K562 (cell line): ENCODE data around the gene TCAF1. TPM values are rescaled to one million over a fixed set of nuclear protein-coding genes. Genes with fewer than 3 reads are reported as not detected.
"Not testable (repeated sequence)": the region's sequence is repeated elsewhere in the genome, so short reads cannot be mapped to it uniquely, and the experiment has no call there.

ENCODE experiments used
- ATAC-seq: fragments of 200-7000 bp; cut with Tn5 transposase; 3 replicates; pipeline ENCODE4 v1.9.1; 2020; ENCODE audit warnings: moderate library complexity
- BruUV-seq: library from RNA; stranded (reverse); fragments of 400-500 nt; replicated peaks from 2 replicates; lab custom pipeline; 2021; lab: Mats Ljungman, UMichigan
- CTCF ChIA-PET: fragments of 300-600 bp; formaldehyde crosslinking; extraction: SDS; loops from one replicate; lab custom pipeline; 2021; ENCODE audit warnings: low intra/inter-chr PET ratio; lab: Yijun Ruan, JAX
- POLR2A ChIA-PET: fragments of 300-600, 350-650 bp; sonication (Branson Sonifier 250); formaldehyde crosslinking; extraction: SDS; loops from one replicate; lab custom pipeline; 2021; ENCODE audit warnings: antibody characterized with exemption, inconsistent platforms; lab: Yijun Ruan, JAX
- DNase-seq, 4 experiments: peaks; one replicate each; pipeline versions ENCODE4 v3.0.0 to v3.0.0-alpha.2; 2011 to 2018; ENCODE audit warnings: low spot score in 3 of 4, mixed read lengths in 3 of 4; ENCODE audit errors: extremely low read depth in 1 of 4
- FAIRE-seq: peaks from 2 replicates; lab custom pipeline; 2011; peaks lifted over from hg19 to GRCh38; lab: Jason Lieb, UNC
- H2AFZ ChIP-seq: 2 replicates; pipeline ENCODE4 v1.6.0; 2011; ENCODE audit warnings: low read depth, low read length, control low read depth, inconsistent platforms
- H3K27ac ChIP-seq: fragments of 200-600 bp; 3 replicates; pipeline ENCODE4 v1.8.0; 2011; ENCODE audit warnings: low read depth, mild to moderate bottlenecking, control low read depth, inconsistent platforms, low read length, moderate library complexity, mixed read lengths; ENCODE audit errors: extremely low read depth
- H3K27me3 ChIP-seq, 2 experiments: fragments of 300-600 bp in 1 of 2; 2 replicates in 1 of 2; 3 replicates in 1 of 2; pipeline versions ENCODE4 v1.6.0 to v1.8.0; 2011; ENCODE audit warnings: inconsistent platforms in 2 of 2, low read length in 2 of 2, mild to moderate bottlenecking in 1 of 2, mixed read lengths in 1 of 2, moderate library complexity in 1 of 2; ENCODE audit not compliant: control insufficient read depth in 2 of 2, insufficient read depth in 2 of 2
- H3K36me3 ChIP-seq: fragments of 300-600 bp; 3 replicates; pipeline ENCODE4 v1.8.0; 2011; ENCODE audit warnings: mild to moderate bottlenecking, low read length, inconsistent platforms; ENCODE audit not compliant: control insufficient read depth, insufficient read depth
- H3K4me1 ChIP-seq, 2 experiments: fragments of 200-600 bp in 1 of 2; replicated peaks in 1 of 2; 2 replicates in 1 of 2; 3 replicates in 1 of 2; pipeline versions ENCODE4 v1.5.1 to v1.8.0; 2011; ENCODE audit warnings: inconsistent platforms in 2 of 2, low read length in 2 of 2, mild to moderate bottlenecking in 1 of 2, mixed read lengths in 1 of 2, moderate library complexity in 1 of 2; ENCODE audit not compliant: control insufficient read depth in 2 of 2, insufficient read depth in 2 of 2
- H3K4me2 ChIP-seq: 2 replicates; pipeline ENCODE4 v1.6.1; 2011; ENCODE audit warnings: low read length, control low read depth, inconsistent platforms, mixed read lengths; ENCODE audit not compliant: insufficient read depth
- H3K4me3 ChIP-seq: fragments of 200-600 bp; sonication (generic), shearing (Covaris generic); 2 replicates; pipeline ENCODE4 v1.5.1; 2016; ENCODE audit warnings: control low read depth, inconsistent platforms
- H3K79me2 ChIP-seq: fragments of 200-600 bp; 3 replicates; pipeline ENCODE4 v1.8.0; 2011; ENCODE audit warnings: low read length, inconsistent platforms; ENCODE audit not compliant: control insufficient read depth, insufficient read depth
- H3K9ac ChIP-seq, 2 experiments: 2 replicates each; pipeline versions ENCODE4 v1.6.0 to v1.6.1; 2011; ENCODE audit warnings: low read depth in 2 of 2, low read length in 2 of 2, control low read depth in 1 of 2, inconsistent platforms in 1 of 2, mild to moderate bottlenecking in 1 of 2, mixed read lengths in 1 of 2; ENCODE audit not compliant: insufficient read depth in 1 of 2
- H3K9me1 ChIP-seq: one replicate; pipeline ENCODE4 v1.6.0; 2011; ENCODE audit warnings: inconsistent platforms, mild to moderate bottlenecking, low read length, moderate library complexity; ENCODE audit not compliant: control insufficient read depth, insufficient read depth
- H3K9me3 ChIP-seq: replicated peaks from 2 replicates; pipeline ENCODE4 v1.5.1; 2011; ENCODE audit warnings: low read depth, low read length, inconsistent platforms; ENCODE audit not compliant: control insufficient read depth, insufficient read depth
- H4K20me1 ChIP-seq: replicated peaks from 2 replicates; pipeline ENCODE4 v1.6.1; 2011; ENCODE audit warnings: low read length, inconsistent platforms, mixed read lengths; ENCODE audit not compliant: control insufficient read depth, insufficient read depth
- WGBS: fragments of 100-300 bp; shearing (Covaris generic); methylation state at CpG from one replicate; pipeline ENCODE4 v1.1.6; 2016; ENCODE audit warnings: low coverage, mixed read lengths; ENCODE audit not compliant: insufficient coverage; ENCODE audit errors: missing lambda C conversion rate; 5-methylcytosine and 5-hydroxymethylcytosine counted together
- in situ Hi-C: fragments of 300-500 bp; cut with MboI; formaldehyde crosslinking; loops from 4 replicates; pipeline ENCODE4 v1.15.0; 2018; ENCODE audit warnings: inconsistent platforms, mixed read lengths
- intact Hi-C: fragments of 100-400 bp; cut with micrococcal nuclease; formaldehyde crosslinking; loops from 2 replicates; pipeline ENCODE4 v1.14.2; 2022
- polyA plus RNA-seq, 8 experiments: library from polyadenylated mRNA; depleted of rRNA in 4 of 8; stranded (reverse) in 5 of 8; unstranded in 3 of 8; fragments of >200 nt; fragmentation: Nextera tagmentation in 2 of 8; fragmentation: Illumina TruSeq in 1 of 8; extraction: Ambion mirVana in 2 of 8; extraction: Trizol in 1 of 8; gene quantifications; 2 replicates each; pipeline versions ENCODE4 v1.2.1 to v1.2.3, GENCODE V29; 2011 to 2014; ENCODE audit warnings: inconsistent platforms in 1 of 8, missing spikeins in 1 of 8
- total RNA-seq, 7 experiments: library from RNA; depleted of rRNA in 6 of 7; stranded (reverse); fragments of >200 nt in 6 of 7; fragmentation: Illumina TruSeq in 2 of 7; extraction: Trizol in 2 of 7; gene quantifications; 2 replicates each; pipeline versions ENCODE4 v1.2.1 to v1.2.3, GENCODE V29; 2011 to 2021; ENCODE audit warnings: low replicate concordance in 1 of 7

The TCAF1 gene
- total and polyA plus RNA-seq, 9 of the 15 experiments (the other 6 are each of a cell fraction or from before 2014, with no cell fraction given): 6.2 to 52.2 (median 24.4) TPM

DNA sequence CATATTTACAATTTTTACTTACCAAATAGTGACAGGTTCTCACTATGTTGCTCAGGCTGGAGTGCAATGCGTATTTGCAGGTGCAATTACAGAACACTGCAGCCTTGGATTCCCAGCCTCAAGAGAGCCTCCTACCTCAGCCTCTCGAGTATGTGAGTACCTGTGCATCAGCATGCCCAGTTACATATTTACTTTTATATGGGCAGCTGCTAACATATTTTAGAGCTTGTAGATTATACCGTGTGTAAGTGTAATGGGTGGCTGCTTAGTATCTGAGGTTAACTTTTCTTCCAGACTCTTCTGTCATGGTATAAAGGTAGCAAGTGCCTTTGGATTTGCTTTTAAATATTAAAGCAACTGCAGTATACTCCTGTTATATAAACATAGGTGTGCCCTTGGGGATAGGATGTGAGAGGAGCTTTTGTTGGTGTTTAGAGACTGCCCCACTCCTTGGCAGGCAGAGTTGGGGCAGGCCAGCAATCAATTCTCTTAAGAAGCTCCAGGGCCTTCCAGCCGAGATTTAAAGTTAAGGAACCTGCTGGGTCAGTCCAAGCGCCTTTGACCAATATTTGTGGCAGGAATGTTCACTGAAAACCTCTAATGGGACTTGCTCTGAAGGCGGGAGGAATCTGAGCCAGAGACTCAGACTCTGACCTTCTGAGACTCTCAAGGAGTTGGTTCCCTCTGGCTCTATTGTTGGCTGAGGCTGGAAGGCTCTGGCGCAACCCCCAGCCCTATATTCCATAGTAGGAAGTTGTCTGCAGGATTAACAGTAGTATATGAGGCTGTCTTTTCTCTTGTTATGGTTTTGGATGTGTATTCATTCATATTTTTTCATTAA, 77.5 kb downstream of the TCAF1 start:
- H3K36me3 ChIP-seq, DNase-seq, POLR2A ChIA-PET, BruUV-seq, H2AFZ ChIP-seq, in situ Hi-C loops, intact Hi-C loops, H3K9ac ChIP-seq, H3K79me2 ChIP-seq, H4K20me1 ChIP-seq, CTCF ChIA-PET, H3K27me3 ChIP-seq, H3K4me3 ChIP-seq, H3K27ac ChIP-seq, H3K9me1 ChIP-seq, FAIRE-seq, H3K4me1 ChIP-seq, H3K4me2 ChIP-seq, H3K9me3 ChIP-seq: not testable (repeated sequence)
- WGBS: no CpG with 5 or more reads among the region's 7 CpGs
- peak; percentile 25 for ATAC-seq

DNA sequence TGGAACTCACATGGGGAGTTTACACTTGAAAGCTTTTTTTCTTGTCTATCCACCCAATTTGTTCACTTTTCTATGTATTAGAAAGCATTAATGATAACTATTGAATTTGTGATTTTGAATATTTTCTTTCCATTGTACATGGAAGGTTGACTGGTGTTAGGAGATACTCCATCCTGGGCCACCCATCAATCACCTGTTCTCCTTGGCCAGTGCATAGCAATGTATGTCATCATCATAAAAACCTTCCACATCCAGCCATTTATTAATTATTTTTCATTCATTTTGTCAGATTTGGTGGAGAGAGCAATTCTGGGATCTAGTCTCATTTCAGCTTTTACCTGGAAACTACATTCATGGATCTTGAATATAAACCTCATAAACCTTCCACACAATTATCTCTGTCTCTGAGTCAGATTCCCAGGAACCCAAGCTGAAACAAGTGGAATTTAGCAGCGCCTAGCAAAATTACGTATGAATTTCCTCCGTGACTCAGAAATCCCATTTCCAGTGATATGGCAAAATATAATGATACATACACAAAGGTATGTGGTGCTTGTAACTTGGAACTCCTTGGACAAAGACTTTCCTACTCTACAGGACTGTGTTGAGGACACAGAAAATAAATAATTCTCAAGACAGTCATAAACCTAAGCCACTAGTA, 78.2 kb downstream of the TCAF1 start:
- H3K27ac ChIP-seq, ATAC-seq, H3K79me2 ChIP-seq, H3K4me3 ChIP-seq, H3K4me1 ChIP-seq, H3K4me2 ChIP-seq, H3K9me1 ChIP-seq, in situ Hi-C loops, H4K20me1 ChIP-seq, H3K27me3 ChIP-seq, POLR2A ChIA-PET, DNase-seq, H3K36me3 ChIP-seq, CTCF ChIA-PET, intact Hi-C loops, H3K9me3 ChIP-seq, BruUV-seq, H3K9ac ChIP-seq, FAIRE-seq, H2AFZ ChIP-seq: not testable (repeated sequence)
- WGBS: no CpG with 5 or more reads among the region's 3 CpGs

DNA sequence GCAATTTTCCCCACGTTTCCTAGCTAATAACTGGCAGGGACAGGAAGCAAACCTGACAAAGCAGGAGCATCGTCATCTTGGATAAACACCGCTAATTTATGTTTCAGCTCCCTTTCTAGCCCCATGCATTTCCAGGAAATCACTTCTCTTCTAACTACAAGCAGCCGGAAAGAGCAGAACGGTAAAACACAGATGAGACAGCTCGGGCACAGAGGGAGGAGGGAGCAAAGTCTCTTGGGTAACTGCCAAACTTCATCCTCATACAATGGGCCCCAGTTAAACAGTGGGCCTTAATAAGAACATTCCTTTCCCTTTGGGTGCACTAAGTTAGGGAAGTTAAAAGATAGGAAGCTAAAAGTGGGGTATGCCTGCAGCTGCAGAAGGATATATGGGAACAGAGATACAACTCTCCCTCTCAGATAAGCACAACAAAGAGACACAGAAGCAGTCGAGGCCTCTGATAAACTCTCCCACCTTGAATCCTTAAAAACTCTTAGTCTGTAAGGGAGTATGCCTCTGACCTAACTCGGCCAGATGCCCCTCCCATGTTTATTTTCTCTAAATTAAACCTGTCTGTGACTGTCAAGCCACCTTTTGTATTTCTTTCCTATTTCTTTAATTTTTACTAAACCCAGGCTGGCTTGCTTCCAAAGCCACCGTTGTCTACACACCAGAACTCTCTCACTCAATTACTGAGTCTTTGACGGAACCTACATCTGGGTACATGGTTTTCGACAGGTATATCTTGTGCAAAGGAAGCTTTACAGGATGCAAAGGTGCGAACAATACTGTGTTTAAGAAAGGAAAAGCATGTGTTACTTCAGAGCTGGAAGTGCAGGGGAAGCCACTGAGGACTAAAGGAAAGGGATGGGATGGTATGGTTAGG, 80.3 kb downstream of the TCAF1 start:
- H3K27me3 ChIP-seq, BruUV-seq, in situ Hi-C loops, H3K79me2 ChIP-seq, H3K9ac ChIP-seq, POLR2A ChIA-PET, H3K27ac ChIP-seq, CTCF ChIA-PET, FAIRE-seq, H3K9me3 ChIP-seq, H4K20me1 ChIP-seq, H3K36me3 ChIP-seq, H3K9me1 ChIP-seq, H2AFZ ChIP-seq, H3K4me1 ChIP-seq, intact Hi-C loops, DNase-seq, H3K4me3 ChIP-seq, H3K4me2 ChIP-seq: not testable (repeated sequence)
- WGBS: no CpG with 5 or more reads among the region's 12 CpGs
- peak; percentile 73 for ATAC-seq
